Panc1 (cell line): ENCODE measurements around the gene ZFAND3. TPM values are rescaled to one million over a fixed set of nuclear protein-coding genes. Genes with fewer than 3 reads are reported as not detected.

Experiments used
- ATAC-seq: fragments of 200-7000 bp; cut with Tn5 transposase; 2 replicates; pipeline ENCODE4 v1.9.1; 2020; ENCODE audit warnings: mild to moderate bottlenecking, moderate library complexity
- BruUV-seq: library from RNA; stranded (reverse); fragments of 400-500 nt; replicated peaks from 2 replicates; lab custom pipeline; 2021; lab: Mats Ljungman, UMichigan
- CTCF ChIA-PET: fragments of 300-600 bp; sonication (Branson Sonifier 250); formaldehyde crosslinking; loops from one replicate; lab custom pipeline; 2022; ENCODE audit warnings: antibody characterized with exemption; lab: Charles Lee
- POLR2A ChIA-PET: fragments of 300-600 bp; sonication (Branson Sonifier 250); formaldehyde crosslinking; loops from one replicate; lab custom pipeline; 2022; ENCODE audit warnings: antibody characterized with exemption; lab: Charles Lee
- DNase-seq: peaks from one replicate; pipeline ENCODE4 v3.0.0-alpha.2; 2010; ENCODE audit warnings: low read depth, low spot score
- H3K27ac ChIP-seq: 2 replicates; pipeline ENCODE4 v1.5.1; 2011; ENCODE audit warnings: mild to moderate bottlenecking, low read length, inconsistent platforms
- H3K27me3 ChIP-seq: fragments of 200-500 bp; sonication (Bioruptor generic); 2 replicates; pipeline ENCODE4 v1.6.0; 2014; ENCODE audit warnings: low read length, inconsistent platforms; ENCODE audit not compliant: control insufficient read depth, insufficient read depth
- H3K36me3 ChIP-seq: fragments of 200-500 bp; sonication (Bioruptor generic); 2 replicates; pipeline ENCODE4 v1.5.1; 2014; ENCODE audit warnings: inconsistent platforms, mild to moderate bottlenecking, low read length, moderate library complexity; ENCODE audit not compliant: control insufficient read depth, insufficient read depth
- H3K4me1 ChIP-seq: 2 replicates; pipeline ENCODE4 v1.5.1; 2011; ENCODE audit warnings: inconsistent platforms, mild to moderate bottlenecking, low read length, moderate library complexity; ENCODE audit not compliant: control insufficient read depth, insufficient read depth
- H3K4me3 ChIP-seq, 2 experiments: 2 replicates each; pipeline ENCODE4 v1.5.1; 2011 to 2012; ENCODE audit warnings: low read depth in 2 of 2, low read length in 2 of 2, mild to moderate bottlenecking in 2 of 2, inconsistent platforms in 1 of 2, moderate library complexity in 1 of 2
- H3K9me3 ChIP-seq: fragments of 200-500 bp; sonication (Bioruptor generic); 2 replicates; pipeline ENCODE4 v1.5.1; 2014; ENCODE audit warnings: low read depth, mild to moderate bottlenecking, inconsistent platforms, low read length, moderate library complexity; ENCODE audit not compliant: control insufficient read depth, insufficient read depth
- POLR2AphosphoS5 ChIP-seq: IDR thresholded peaks from 2 replicates; pipeline ENCODE4 v1.6.1; 2012; ENCODE audit warnings: mild to moderate bottlenecking, low read depth, low read length, moderate library complexity
- SIN3A ChIP-seq: IDR thresholded peaks from 2 replicates; pipeline ENCODE4 v1.6.1; 2012; ENCODE audit warnings: low read depth, mild to moderate bottlenecking, low read length, moderate library complexity, borderline replicate concordance; ENCODE audit not compliant: insufficient read depth
- TCF7L2 ChIP-seq: IDR thresholded peaks from 2 replicates; pipeline ENCODE4 v1.6.1; 2011; ENCODE audit warnings: mild to moderate bottlenecking, low read depth, low read length, inconsistent platforms
- in situ Hi-C: cut with HindIII; loops from 2 replicates; pipeline ENCODE4 v1.10.0; 2016; ENCODE audit warnings: low sequenced_read_pairs, low pct_unique_long_range_greater_than_20kb
- intact Hi-C: fragments of 100-400 bp; cut with micrococcal nuclease; formaldehyde crosslinking; loops from one replicate; pipeline ENCODE4 v1.10.0; 2022; ENCODE audit not compliant: unreplicated experiment
- total RNA-seq: library from RNA; stranded (reverse); gene quantifications from one replicate; pipeline ENCODE4 v1.2.1, GENCODE V29; 2021; ENCODE audit not compliant: unreplicated experiment
- TF ChIP-seq, protein P1 (sequence below), 2 experiments: IDR thresholded peaks; 2 replicates each; pipeline ENCODE4 v1.6.1; 2011 to 2012; ENCODE audit warnings: low read depth in 2 of 2, control low read depth in 1 of 2, low read length in 1 of 2, mild to moderate bottlenecking in 1 of 2, moderate library complexity in 1 of 2; ENCODE audit not compliant: insufficient read depth in 1 of 2
- TF ChIP-seq, protein P2 (sequence below): fragments of 450-650 bp; IDR thresholded peaks from 2 replicates; pipeline ENCODE4 v1.5.1; 2017; ENCODE audit warnings: mild to moderate bottlenecking

Gene ZFAND3
- total RNA-seq, 1 experiment from 2014 or later, result 95.9 TPM

DNA sequence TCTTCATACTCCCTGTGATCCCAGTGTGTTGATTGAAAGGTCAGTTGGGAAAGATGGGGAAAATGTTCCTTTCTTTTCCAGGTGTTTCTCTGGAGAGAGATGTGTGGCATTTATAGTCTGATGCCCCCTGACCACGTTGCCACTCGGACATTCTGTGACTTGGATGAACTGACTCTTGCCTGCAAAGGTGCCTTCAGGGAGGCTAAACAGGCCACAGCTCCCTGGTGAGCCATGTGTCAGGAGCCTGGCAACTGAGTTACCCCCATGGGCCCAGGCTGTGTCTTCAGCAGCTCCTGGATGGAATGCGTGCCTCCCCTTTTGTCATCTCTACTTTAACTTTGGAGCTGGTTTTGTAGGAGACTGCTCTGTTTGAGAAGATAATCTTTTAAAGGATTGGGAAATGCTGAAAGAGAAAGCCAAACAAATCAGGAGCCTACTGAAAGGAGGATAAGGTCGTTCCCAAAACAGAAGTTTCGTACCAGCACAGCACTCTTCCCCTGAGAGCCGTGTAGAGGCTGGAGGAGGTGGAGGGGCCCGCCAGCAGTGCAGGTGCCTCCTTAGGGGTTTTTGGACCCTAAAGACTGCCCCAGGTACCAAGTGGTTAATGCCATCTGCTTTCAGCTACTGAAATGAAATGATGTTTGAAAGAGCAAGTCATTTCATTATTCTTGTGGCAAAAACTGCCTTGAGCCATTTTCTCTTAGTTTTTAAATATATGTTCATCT, 322.8 kb downstream of the ZFAND3 start:
- Histone ChIP-seq H3K4me1 (no peaks in the 10 kb centered on the region), H3K4me3 (no peak overlapping the region), H3K36me3 (no peaks in the 10 kb centered on the region), H3K9me3 (no peaks in the 10 kb centered on the region), H3K27me3 (no peaks in the 10 kb centered on the region), H3K27ac (no peak overlapping the region)
- no peak for ATAC-seq
- no peak for TF ChIP-seq POLR2AphosphoS5
- TF ChIP-seq, protein P1, sequence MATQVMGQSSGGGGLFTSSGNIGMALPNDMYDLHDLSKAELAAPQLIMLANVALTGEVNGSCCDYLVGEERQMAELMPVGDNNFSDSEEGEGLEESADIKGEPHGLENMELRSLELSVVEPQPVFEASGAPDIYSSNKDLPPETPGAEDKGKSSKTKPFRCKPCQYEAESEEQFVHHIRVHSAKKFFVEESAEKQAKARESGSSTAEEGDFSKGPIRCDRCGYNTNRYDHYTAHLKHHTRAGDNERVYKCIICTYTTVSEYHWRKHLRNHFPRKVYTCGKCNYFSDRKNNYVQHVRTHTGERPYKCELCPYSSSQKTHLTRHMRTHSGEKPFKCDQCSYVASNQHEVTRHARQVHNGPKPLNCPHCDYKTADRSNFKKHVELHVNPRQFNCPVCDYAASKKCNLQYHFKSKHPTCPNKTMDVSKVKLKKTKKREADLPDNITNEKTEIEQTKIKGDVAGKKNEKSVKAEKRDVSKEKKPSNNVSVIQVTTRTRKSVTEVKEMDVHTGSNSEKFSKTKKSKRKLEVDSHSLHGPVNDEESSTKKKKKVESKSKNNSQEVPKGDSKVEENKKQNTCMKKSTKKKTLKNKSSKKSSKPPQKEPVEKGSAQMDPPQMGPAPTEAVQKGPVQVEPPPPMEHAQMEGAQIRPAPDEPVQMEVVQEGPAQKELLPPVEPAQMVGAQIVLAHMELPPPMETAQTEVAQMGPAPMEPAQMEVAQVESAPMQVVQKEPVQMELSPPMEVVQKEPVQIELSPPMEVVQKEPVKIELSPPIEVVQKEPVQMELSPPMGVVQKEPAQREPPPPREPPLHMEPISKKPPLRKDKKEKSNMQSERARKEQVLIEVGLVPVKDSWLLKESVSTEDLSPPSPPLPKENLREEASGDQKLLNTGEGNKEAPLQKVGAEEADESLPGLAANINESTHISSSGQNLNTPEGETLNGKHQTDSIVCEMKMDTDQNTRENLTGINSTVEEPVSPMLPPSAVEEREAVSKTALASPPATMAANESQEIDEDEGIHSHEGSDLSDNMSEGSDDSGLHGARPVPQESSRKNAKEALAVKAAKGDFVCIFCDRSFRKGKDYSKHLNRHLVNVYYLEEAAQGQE (IDR thresholded peaks at IDR 0.05; ENCODE audit: insufficient read depth in 1 of 2, low read depth in 2 of 2, low read length in 1 of 2), result no peak
- no peak for TF ChIP-seq TCF7L2
- TF ChIP-seq, protein P2, sequence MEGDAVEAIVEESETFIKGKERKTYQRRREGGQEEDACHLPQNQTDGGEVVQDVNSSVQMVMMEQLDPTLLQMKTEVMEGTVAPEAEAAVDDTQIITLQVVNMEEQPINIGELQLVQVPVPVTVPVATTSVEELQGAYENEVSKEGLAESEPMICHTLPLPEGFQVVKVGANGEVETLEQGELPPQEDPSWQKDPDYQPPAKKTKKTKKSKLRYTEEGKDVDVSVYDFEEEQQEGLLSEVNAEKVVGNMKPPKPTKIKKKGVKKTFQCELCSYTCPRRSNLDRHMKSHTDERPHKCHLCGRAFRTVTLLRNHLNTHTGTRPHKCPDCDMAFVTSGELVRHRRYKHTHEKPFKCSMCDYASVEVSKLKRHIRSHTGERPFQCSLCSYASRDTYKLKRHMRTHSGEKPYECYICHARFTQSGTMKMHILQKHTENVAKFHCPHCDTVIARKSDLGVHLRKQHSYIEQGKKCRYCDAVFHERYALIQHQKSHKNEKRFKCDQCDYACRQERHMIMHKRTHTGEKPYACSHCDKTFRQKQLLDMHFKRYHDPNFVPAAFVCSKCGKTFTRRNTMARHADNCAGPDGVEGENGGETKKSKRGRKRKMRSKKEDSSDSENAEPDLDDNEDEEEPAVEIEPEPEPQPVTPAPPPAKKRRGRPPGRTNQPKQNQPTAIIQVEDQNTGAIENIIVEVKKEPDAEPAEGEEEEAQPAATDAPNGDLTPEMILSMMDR, result no peak
- no peak for TF ChIP-seq SIN3A
- intact Hi-C loops (no loop called here), in situ Hi-C loops (no loop called here)
- DNase-seq, result no peak
- BruUV-seq, result no TSS peak
- ChIA-PET POLR2A (no interaction called here), CTCF (no interaction called here)

DNA sequence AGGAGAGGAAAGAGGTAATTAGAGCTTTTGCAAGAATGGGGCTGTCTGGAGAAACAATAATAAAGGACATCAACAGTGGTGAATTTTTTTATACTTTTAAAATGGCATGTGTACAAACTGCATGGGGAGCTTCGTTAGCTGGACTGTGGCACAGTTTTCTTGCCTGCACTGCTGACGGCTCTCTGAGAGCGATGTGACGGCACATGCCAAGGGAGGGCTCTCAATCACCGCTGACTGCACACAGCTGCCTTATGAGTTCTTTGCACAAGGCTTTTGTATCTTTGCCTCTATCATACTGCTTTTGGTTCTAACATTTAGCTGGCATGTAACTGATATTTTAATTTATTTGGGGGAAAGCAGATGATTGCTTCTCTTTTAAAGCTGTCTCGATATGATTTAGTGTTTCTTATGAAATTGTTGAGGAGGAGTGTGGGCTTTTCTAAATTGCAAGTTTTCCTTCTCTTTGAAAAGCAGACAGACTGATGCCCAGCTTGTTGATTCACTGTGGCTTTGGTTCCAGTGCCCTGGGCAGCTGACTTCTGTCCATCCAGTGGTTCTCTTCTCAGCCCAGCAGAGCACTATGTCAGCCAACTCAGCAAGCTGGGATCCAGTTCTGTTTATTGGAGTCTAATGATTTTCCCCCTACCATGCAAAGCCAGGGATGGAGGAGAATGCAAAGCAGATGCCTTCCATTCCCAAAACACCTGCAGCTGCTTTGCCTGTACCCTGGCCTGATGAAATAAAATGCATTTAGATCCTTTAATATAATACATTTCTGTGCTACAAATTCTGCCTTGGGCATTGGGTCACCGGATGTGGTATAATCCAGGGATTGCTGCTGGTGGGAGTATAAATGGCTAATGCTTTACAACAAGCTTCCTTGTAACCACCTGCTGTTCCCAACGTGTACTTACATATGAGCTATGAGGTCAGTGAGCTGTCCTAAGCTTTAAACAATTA, 323.9 kb downstream of the ZFAND3 start:
- TF ChIP-seq TCF7L2, result no peak
- no TSS peak for BruUV-seq
- Histone ChIP-seq H3K36me3 (no peaks in the 10 kb centered on the region), H3K4me1 (no peaks in the 10 kb centered on the region), H3K27me3 (no peaks in the 10 kb centered on the region), H3K4me3 (no peak overlapping the region), H3K27ac (no peak overlapping the region), H3K9me3 (no peaks in the 10 kb centered on the region)
- ATAC-seq (no peak), DNase-seq (no peak)
- POLR2A ChIA-PET, result interaction anchor here (0.6 kb wide), 2 partner anchors 73 to 637 kb away, joined by 3 to 4 read pairs; no protein-coding TSS in a partner anchor
- intact Hi-C loops, result no loop called here
- CTCF ChIA-PET, result no interaction called here
- in situ Hi-C loops, result no loop called here
